SIG-M5 (cell line): ENCODE measurements around the gene CEMP1.

ENCODE experiments used
- DNase-seq: peaks from one replicate; lab custom pipeline; 2025; lab: John Stamatoyannopoulos, UW

Gene CEMP1

GRCh38 chr16:2483939-2484897 is 47.0 kb downstream of the CEMP1 start:
- DNase-seq: no peak

GRCh38 chr16:2482708-2483534 is 48.3 kb downstream of the CEMP1 start:
- DNase-seq: no peak

GRCh38 chr16:2482249-2482648 is 49.0 kb downstream of the CEMP1 start:
- no peak for DNase-seq

GRCh38 chr16:2481676-2482075 is 49.5 kb downstream of the CEMP1 start:
- no peak for DNase-seq

GRCh38 chr16:2480948-2481347 is 50.3 kb downstream of the CEMP1 start:
- no peak for DNase-seq
